ENCODE measurements around the gene PDE3B.

PDE3B gene

GRCh38 chr11:14907411-14908213 lies 264.0 kb downstream of the PDE3B start:
- Histone ChIP-seq H3K9ac (ENCODE audit: insufficient read length, low read depth) (no peak overlapping the region), H3K4me1 (ENCODE audit: insufficient read depth, insufficient read length) (peaks cover 4% of the 10 kb centered on the region), H3K36me3 (ENCODE audit: insufficient read depth, insufficient read length, low read length) (no peaks in the 10 kb centered on the region), H3K9me3 (ENCODE audit: insufficient read depth, low read length) (no peaks in the 10 kb centered on the region), H3K27me3 (ENCODE audit: insufficient read depth, insufficient read length) (no peaks in the 10 kb centered on the region), H3K4me3 (ENCODE audit: insufficient read length, low read depth) (no peak overlapping the region)
- DNase-seq (ENCODE audit: low read depth, low spot score), result no peak
- no peak for TF ChIP-seq ZNF274 (IDR thresholded peaks at IDR 0.05; ENCODE audit: low read depth, low read length)
- no peak for TF ChIP-seq YY1 (IDR thresholded peaks at IDR 0.05; ENCODE audit: insufficient read depth, insufficient read length)
- TF ChIP-seq SUZ12 (IDR thresholded peaks at IDR 0.05; ENCODE audit: extremely low read depth, insufficient read depth, insufficient read length), result no peak

GRCh38 chr11:14908214-14908880 lies 264.7 kb downstream of the PDE3B start:
- H3K36me3 ChIP-seq (ENCODE audit: insufficient read depth, insufficient read length, low read length), result no peaks in the 10 kb centered on the region
- no peaks in the 10 kb centered on the region for H3K9me3 ChIP-seq (ENCODE audit: insufficient read depth, low read length)
- no peak overlapping the region for H3K4me3 ChIP-seq (ENCODE audit: insufficient read length, low read depth)
- H3K27me3 ChIP-seq (ENCODE audit: insufficient read depth, insufficient read length), result no peaks in the 10 kb centered on the region
- H3K9ac ChIP-seq (ENCODE audit: insufficient read length, low read depth), result no peak overlapping the region
- TF ChIP-seq YY1 (IDR thresholded peaks at IDR 0.05; ENCODE audit: insufficient read depth, insufficient read length) (no peak), SUZ12 (IDR thresholded peaks at IDR 0.05; ENCODE audit: extremely low read depth, insufficient read depth, insufficient read length) (no peak), ZNF274 (IDR thresholded peaks at IDR 0.05; ENCODE audit: low read depth, low read length) (no peak)
- DNase-seq (ENCODE audit: low read depth, low spot score), result no peak
- peaks cover 4% of the 10 kb centered on the region for H3K4me1 ChIP-seq (ENCODE audit: insufficient read depth, insufficient read length)

- H3K27me3 ChIP-seq (ENCODE audit: insufficient read depth, insufficient read length), result no peaks in the 10 kb centered on the region
- no peaks in the 10 kb centered on the region for H3K4me1 ChIP-seq (ENCODE audit: insufficient read depth, insufficient read length)
- no peak for DNase-seq (ENCODE audit: low read depth, low spot score)
- TF ChIP-seq SUZ12 (IDR thresholded peaks at IDR 0.05; ENCODE audit: extremely low read depth, insufficient read depth, insufficient read length), result no peak
- TF ChIP-seq ZNF274 (IDR thresholded peaks at IDR 0.05; ENCODE audit: low read depth, low read length), result no peak
- TF ChIP-seq YY1 (IDR thresholded peaks at IDR 0.05; ENCODE audit: insufficient read depth, insufficient read length), result no peak
- no peak overlapping the region for H3K9ac ChIP-seq (ENCODE audit: insufficient read length, low read depth)
- no peak overlapping the region for H3K4me3 ChIP-seq (ENCODE audit: insufficient read length, low read depth)
- H3K36me3 ChIP-seq (ENCODE audit: insufficient read depth, insufficient read length, low read length), result no peaks in the 10 kb centered on the region
- no peaks in the 10 kb centered on the region for H3K9me3 ChIP-seq (ENCODE audit: insufficient read depth, low read length)
These were observed 270.9 kb downstream of the PDE3B start for GRCh38 chr11:14914536-14914935.

- no peak for TF ChIP-seq ZNF274 (IDR thresholded peaks at IDR 0.05; ENCODE audit: low read depth, low read length)
- TF ChIP-seq SUZ12 (IDR thresholded peaks at IDR 0.05; ENCODE audit: extremely low read depth, insufficient read depth, insufficient read length), result no peak
- TF ChIP-seq YY1 (IDR thresholded peaks at IDR 0.05; ENCODE audit: insufficient read depth, insufficient read length), result no peak
- H3K36me3 ChIP-seq (ENCODE audit: insufficient read depth, insufficient read length, low read length), result no peaks in the 10 kb centered on the region
- H3K9ac ChIP-seq (ENCODE audit: insufficient read length, low read depth), result no peak overlapping the region
- no peaks in the 10 kb centered on the region for H3K27me3 ChIP-seq (ENCODE audit: insufficient read depth, insufficient read length)
- no peak overlapping the region for H3K4me3 ChIP-seq (ENCODE audit: insufficient read length, low read depth)
- no peaks in the 10 kb centered on the region for H3K4me1 ChIP-seq (ENCODE audit: insufficient read depth, insufficient read length)
- no peak for DNase-seq (ENCODE audit: low read depth, low spot score)
- no peaks in the 10 kb centered on the region for H3K9me3 ChIP-seq (ENCODE audit: insufficient read depth, low read length)
These were observed 272.8 kb downstream of the PDE3B start for GRCh38 chr11:14916403-14916802.
